SK-N-SH (cell line): Measurements from ENCODE around the gene GPR146. TPM values are rescaled to one million over a fixed set of nuclear protein-coding genes. Genes with fewer than 3 reads are reported as not detected.

Experiments
- CTCF ChIA-PET: fragments of 300-600, 350-600 bp; formaldehyde crosslinking; extraction: SDS; loops from one replicate; lab custom pipeline; 2021; lab: Yijun Ruan, JAX
- POLR2A ChIA-PET: fragments of 350-600 bp; sonication (Branson Sonifier 250); formaldehyde crosslinking; extraction: SDS; loops from one replicate; lab custom pipeline; 2020; ENCODE audit warnings: antibody characterized with exemption, inconsistent platforms; lab: Yijun Ruan, JAX
- DNase-seq: peaks from one replicate; pipeline ENCODE4 v3.0.0; 2012
- H2AFZ ChIP-seq: fragments of 200-600 bp; sonication (generic); 2 replicates; pipeline ENCODE4 v1.8.1; 2016; ENCODE audit warnings: antibody characterized with exemption, mild to moderate bottlenecking, low read depth
- H3F3A ChIP-seq: fragments of 200-600 bp; sonication (generic); replicated peaks from 2 replicates; pipeline ENCODE3; 2016; ENCODE audit warnings: antibody characterized with exemption, mild to moderate bottlenecking; ENCODE audit not compliant: insufficient read depth
- H3K27ac ChIP-seq, 2 experiments: fragments of 200-500 bp in 1 of 2; fragments of 200-600 bp in 1 of 2; sonication (Bioruptor generic) in 1 of 2; sonication (generic), shearing (Covaris generic) in 1 of 2; 2 replicates each; pipeline versions ENCODE4 v1.5.1 to v1.6.1; 2014 to 2016; ENCODE audit warnings: low read depth in 2 of 2, inconsistent platforms in 1 of 2, low read length in 1 of 2, mild to moderate bottlenecking in 1 of 2, mixed read lengths in 1 of 2
- H3K27me3 ChIP-seq: fragments of 200-600 bp; sonication (generic), shearing (Covaris generic); 2 replicates; pipeline ENCODE4 v1.6.1; 2016; ENCODE audit warnings: mixed run types; ENCODE audit not compliant: insufficient read depth
- H3K36me3 ChIP-seq, 2 experiments: fragments of 200-500 bp in 1 of 2; fragments of 200-600 bp in 1 of 2; sonication (Bioruptor generic) in 1 of 2; sonication (generic) in 1 of 2; replicated peaks in 1 of 2; 2 replicates each; pipeline versions ENCODE3 to v1.5.1; 2014 to 2016; ENCODE audit warnings: low read length in 1 of 2, mild to moderate bottlenecking in 1 of 2; ENCODE audit not compliant: insufficient read depth in 2 of 2, control insufficient read depth in 1 of 2
- H3K4me1 ChIP-seq, 2 experiments: fragments of 200-500 bp in 1 of 2; fragments of 200-600 bp in 1 of 2; sonication (Bioruptor generic) in 1 of 2; sonication (generic), shearing (Covaris generic) in 1 of 2; 2 replicates each; pipeline versions ENCODE4 v1.5.1 to v1.6.1; 2014 to 2016; ENCODE audit warnings: low read depth in 1 of 2, low read length in 1 of 2, mixed run types in 1 of 2; ENCODE audit not compliant: insufficient read depth in 2 of 2, control insufficient read depth in 1 of 2
- H3K4me2 ChIP-seq: fragments of 200-600 bp; sonication (generic), shearing (Covaris generic); 2 replicates; pipeline ENCODE4 v1.6.1; 2017; ENCODE audit warnings: mixed run types
- H3K4me3 ChIP-seq, 2 experiments: fragments of 200-500 bp in 1 of 2; fragments of 200-600 bp in 1 of 2; sonication (Bioruptor generic) in 1 of 2; sonication (generic), shearing (Covaris generic) in 1 of 2; 2 replicates each; pipeline versions ENCODE4 v1.5.1 to v1.8.1; 2014 to 2016; ENCODE audit warnings: low read depth in 2 of 2, inconsistent platforms in 1 of 2, low read length in 1 of 2, mild to moderate bottlenecking in 1 of 2, mixed read lengths in 1 of 2, moderate library complexity in 1 of 2
- H3K79me2 ChIP-seq: fragments of 200-600 bp; sonication (generic); 2 replicates; pipeline ENCODE4 v1.8.1; 2017; ENCODE audit warnings: mild to moderate bottlenecking; ENCODE audit not compliant: insufficient read depth
- H3K9ac ChIP-seq: fragments of 200-600 bp; sonication (generic); 2 replicates; pipeline ENCODE4 v1.6.1; 2017; ENCODE audit warnings: mixed run types
- H3K9me2 ChIP-seq: fragments of 200-600 bp; sonication (generic); 2 replicates; pipeline ENCODE4 v1.6.1; 2017; ENCODE audit warnings: mixed run types
- H3K9me3 ChIP-seq: fragments of 200-600 bp; sonication (generic); 2 replicates; pipeline ENCODE4 v1.6.1; 2017; ENCODE audit warnings: mixed run types, mild to moderate bottlenecking, moderate library complexity
- H4K20me1 ChIP-seq: fragments of 200-600 bp; sonication (generic); 2 replicates; pipeline ENCODE4 v1.6.1; 2017; ENCODE audit warnings: mild to moderate bottlenecking, mixed run types; ENCODE audit not compliant: insufficient read depth
- EP300 ChIP-seq, 2 experiments: IDR thresholded peaks; 2 replicates each; pipeline versions ENCODE4 v1.4.0 to v1.6.1; 2012; ENCODE audit warnings: borderline replicate concordance in 1 of 2, low read depth in 1 of 2, low read length in 1 of 2
- EZH2phosphoT487 ChIP-seq: fragments of 200-600 bp; sonication (generic); IDR thresholded peaks from 2 replicates; pipeline ENCODE4 v1.6.1; 2017; ENCODE audit warnings: low read depth, mixed run types, mild to moderate bottlenecking, antibody characterized with exemption, moderate library complexity, borderline replicate concordance
- GABPA ChIP-seq: IDR thresholded peaks from 2 replicates; pipeline ENCODE4 v1.4.0; 2012; ENCODE audit warnings: low read depth, mild to moderate bottlenecking
- GATA2 ChIP-seq: sonication (generic); formaldehyde crosslinking; IDR thresholded peaks from 2 replicates; pipeline ENCODE4 v1.5.0; 2020; ENCODE audit warnings: mild to moderate bottlenecking, missing genetic modification reagents
- MEF2A ChIP-seq: IDR thresholded peaks from 2 replicates; pipeline ENCODE4 v1.4.0; 2012; ENCODE audit warnings: low read depth, borderline replicate concordance
- MXI1 ChIP-seq: IDR thresholded peaks from 2 replicates; pipeline ENCODE4 v1.6.1; 2012; ENCODE audit warnings: mild to moderate bottlenecking, low read depth, low read length, improper control_type of control experiment
- NRF1 ChIP-seq: IDR thresholded peaks from 2 replicates; pipeline ENCODE4 v1.6.1; 2012; ENCODE audit warnings: low read depth, mild to moderate bottlenecking, low read length
- POLR2AphosphoS5 ChIP-seq: IDR thresholded peaks from 2 replicates; pipeline ENCODE4 v1.6.1; 2012; ENCODE audit warnings: low read depth, low read length
- RAD21 ChIP-seq: IDR thresholded peaks from 2 replicates; pipeline ENCODE4 v1.6.1; 2012; ENCODE audit warnings: mild to moderate bottlenecking, low read length
- SIN3A ChIP-seq: IDR thresholded peaks from 2 replicates; pipeline ENCODE4 v1.6.1; 2012; ENCODE audit warnings: low read depth, mild to moderate bottlenecking, low read length, moderate library complexity, borderline replicate concordance
- SMC3 ChIP-seq: IDR thresholded peaks from 2 replicates; pipeline ENCODE4 v1.6.1; 2012; ENCODE audit warnings: low read depth, low read length, improper control_type of control experiment
- TCF12 ChIP-seq: IDR thresholded peaks from 2 replicates; pipeline ENCODE4 v1.4.0; 2012
- TEAD4 ChIP-seq: IDR thresholded peaks from 2 replicates; pipeline ENCODE4 v1.4.0; 2012; ENCODE audit warnings: mild to moderate bottlenecking, borderline replicate concordance; ENCODE audit not compliant: insufficient read depth
- WGBS: methylation state at CpG from one replicate; pipeline ENCODE4 v1.1.6; 2017; ENCODE audit warnings: low lambda C conversion rate; 5-methylcytosine and 5-hydroxymethylcytosine counted together
- polyA plus RNA-seq, 3 experiments: library from polyadenylated mRNA; depleted of rRNA; stranded (reverse); fragments of >200 nt; gene quantifications; 2 replicates each; pipeline ENCODE4 v1.2.3, GENCODE V29; 2012
- TF ChIP-seq, protein P1 (sequence below): IDR thresholded peaks from 2 replicates; pipeline ENCODE4 v1.6.1; 2012; ENCODE audit warnings: mild to moderate bottlenecking, low read depth, low read length, moderate library complexity
- TF ChIP-seq, protein P2 (sequence below): fragments of 200-600 bp; sonication (generic); IDR thresholded peaks from 2 replicates; pipeline ENCODE4 v1.6.1; 2017; ENCODE audit warnings: antibody characterized with exemption, mild to moderate bottlenecking, moderate library complexity
- TF ChIP-seq, protein P3 (sequence below): IDR thresholded peaks from 2 replicates; pipeline ENCODE4 v1.4.0; 2012; ENCODE audit warnings: low read depth
- TF ChIP-seq, protein P4 (sequence below): IDR thresholded peaks from 2 replicates; pipeline ENCODE4 v1.4.0; 2012; ENCODE audit warnings: low read depth, borderline replicate concordance
- TF ChIP-seq, protein P5 (sequence below): fragments of 150-350 bp; IDR thresholded peaks from 2 replicates; pipeline ENCODE4 v1.6.1; 2016; ENCODE audit warnings: mild to moderate bottlenecking, low read depth, low read length

The GPR146 gene
- polyA plus RNA-seq, 1 of the 3 experiments (the other 2 are of a cell fraction) = 1.4 TPM

DNA sequence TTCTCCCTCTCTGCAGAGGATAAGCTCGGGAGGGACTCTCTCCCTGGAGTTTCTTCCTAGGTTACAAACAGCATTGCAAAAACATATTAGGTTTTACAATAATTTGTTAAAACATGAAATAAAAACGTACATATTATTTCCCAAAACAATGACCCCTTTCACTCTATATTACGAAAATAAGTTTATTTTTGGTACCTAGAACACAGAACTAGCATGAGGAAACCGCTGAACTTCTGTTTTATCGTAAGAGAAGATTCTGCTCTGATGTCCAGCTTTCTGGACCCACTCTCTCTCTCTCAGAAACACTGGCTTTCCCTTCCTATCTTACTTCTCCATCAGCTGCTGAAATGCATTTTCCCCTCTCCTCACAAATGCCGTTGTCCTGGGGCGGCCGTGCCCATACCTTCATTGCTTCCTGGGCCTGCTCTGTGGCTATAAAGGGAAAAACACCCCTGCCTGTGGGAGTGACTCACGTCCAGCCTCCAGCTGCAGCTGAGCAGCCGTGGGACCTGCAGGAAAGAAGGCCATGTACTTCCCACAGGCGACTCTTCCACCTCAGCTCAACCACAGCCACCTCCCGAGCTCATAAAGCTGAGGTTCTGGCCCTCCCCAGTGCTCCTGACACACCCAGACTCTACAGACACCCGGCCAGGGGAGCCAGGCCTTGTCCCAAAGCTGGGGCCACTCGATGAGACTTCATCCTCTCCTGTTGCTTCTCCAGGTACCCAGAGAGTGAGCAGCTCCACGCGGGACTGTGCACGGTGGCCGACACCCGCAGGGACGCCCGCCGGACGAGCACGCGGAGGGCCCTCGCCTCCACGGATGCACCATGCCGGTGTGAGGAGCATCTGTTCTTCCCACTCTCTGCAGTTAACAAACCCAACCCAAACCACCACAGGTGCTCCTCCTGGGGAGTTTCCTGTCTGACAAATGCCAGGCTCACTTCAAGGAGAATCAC, 46.6 kb downstream of the GPR146 start:
- no peak overlapping the region for H3K27ac ChIP-seq
- no peaks in the 10 kb centered on the region for H3K9me3 ChIP-seq
- TF ChIP-seq, protein P1, sequence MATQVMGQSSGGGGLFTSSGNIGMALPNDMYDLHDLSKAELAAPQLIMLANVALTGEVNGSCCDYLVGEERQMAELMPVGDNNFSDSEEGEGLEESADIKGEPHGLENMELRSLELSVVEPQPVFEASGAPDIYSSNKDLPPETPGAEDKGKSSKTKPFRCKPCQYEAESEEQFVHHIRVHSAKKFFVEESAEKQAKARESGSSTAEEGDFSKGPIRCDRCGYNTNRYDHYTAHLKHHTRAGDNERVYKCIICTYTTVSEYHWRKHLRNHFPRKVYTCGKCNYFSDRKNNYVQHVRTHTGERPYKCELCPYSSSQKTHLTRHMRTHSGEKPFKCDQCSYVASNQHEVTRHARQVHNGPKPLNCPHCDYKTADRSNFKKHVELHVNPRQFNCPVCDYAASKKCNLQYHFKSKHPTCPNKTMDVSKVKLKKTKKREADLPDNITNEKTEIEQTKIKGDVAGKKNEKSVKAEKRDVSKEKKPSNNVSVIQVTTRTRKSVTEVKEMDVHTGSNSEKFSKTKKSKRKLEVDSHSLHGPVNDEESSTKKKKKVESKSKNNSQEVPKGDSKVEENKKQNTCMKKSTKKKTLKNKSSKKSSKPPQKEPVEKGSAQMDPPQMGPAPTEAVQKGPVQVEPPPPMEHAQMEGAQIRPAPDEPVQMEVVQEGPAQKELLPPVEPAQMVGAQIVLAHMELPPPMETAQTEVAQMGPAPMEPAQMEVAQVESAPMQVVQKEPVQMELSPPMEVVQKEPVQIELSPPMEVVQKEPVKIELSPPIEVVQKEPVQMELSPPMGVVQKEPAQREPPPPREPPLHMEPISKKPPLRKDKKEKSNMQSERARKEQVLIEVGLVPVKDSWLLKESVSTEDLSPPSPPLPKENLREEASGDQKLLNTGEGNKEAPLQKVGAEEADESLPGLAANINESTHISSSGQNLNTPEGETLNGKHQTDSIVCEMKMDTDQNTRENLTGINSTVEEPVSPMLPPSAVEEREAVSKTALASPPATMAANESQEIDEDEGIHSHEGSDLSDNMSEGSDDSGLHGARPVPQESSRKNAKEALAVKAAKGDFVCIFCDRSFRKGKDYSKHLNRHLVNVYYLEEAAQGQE = no peak
- TF ChIP-seq POLR2AphosphoS5 (no peak), GABPA (no peak), GATA2 (CRISPR knock-in tag) (no peak), RAD21 (no peak), TEAD4 (no peak), MXI1 (no peak), EP300 (IDR thresholded peaks at IDR 0.05; ENCODE audit: borderline replicate concordance in 1 of 2, low read depth in 1 of 2, low read length in 1 of 2) (no peak), TCF12 (no peak), MEF2A (no peak), SMC3 (no peak), EZH2phosphoT487 (no peak), SIN3A (no peak), NRF1 (no peak)
- TF ChIP-seq, protein P2, sequence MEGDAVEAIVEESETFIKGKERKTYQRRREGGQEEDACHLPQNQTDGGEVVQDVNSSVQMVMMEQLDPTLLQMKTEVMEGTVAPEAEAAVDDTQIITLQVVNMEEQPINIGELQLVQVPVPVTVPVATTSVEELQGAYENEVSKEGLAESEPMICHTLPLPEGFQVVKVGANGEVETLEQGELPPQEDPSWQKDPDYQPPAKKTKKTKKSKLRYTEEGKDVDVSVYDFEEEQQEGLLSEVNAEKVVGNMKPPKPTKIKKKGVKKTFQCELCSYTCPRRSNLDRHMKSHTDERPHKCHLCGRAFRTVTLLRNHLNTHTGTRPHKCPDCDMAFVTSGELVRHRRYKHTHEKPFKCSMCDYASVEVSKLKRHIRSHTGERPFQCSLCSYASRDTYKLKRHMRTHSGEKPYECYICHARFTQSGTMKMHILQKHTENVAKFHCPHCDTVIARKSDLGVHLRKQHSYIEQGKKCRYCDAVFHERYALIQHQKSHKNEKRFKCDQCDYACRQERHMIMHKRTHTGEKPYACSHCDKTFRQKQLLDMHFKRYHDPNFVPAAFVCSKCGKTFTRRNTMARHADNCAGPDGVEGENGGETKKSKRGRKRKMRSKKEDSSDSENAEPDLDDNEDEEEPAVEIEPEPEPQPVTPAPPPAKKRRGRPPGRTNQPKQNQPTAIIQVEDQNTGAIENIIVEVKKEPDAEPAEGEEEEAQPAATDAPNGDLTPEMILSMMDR = no peak
- TF ChIP-seq, protein P3, sequence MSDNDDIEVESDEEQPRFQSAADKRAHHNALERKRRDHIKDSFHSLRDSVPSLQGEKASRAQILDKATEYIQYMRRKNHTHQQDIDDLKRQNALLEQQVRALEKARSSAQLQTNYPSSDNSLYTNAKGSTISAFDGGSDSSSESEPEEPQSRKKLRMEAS = no peak
- TF ChIP-seq, protein P4, sequence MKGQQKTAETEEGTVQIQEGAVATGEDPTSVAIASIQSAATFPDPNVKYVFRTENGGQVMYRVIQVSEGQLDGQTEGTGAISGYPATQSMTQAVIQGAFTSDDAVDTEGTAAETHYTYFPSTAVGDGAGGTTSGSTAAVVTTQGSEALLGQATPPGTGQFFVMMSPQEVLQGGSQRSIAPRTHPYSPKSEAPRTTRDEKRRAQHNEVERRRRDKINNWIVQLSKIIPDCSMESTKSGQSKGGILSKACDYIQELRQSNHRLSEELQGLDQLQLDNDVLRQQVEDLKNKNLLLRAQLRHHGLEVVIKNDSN = no peak
- TF ChIP-seq, protein P5, sequence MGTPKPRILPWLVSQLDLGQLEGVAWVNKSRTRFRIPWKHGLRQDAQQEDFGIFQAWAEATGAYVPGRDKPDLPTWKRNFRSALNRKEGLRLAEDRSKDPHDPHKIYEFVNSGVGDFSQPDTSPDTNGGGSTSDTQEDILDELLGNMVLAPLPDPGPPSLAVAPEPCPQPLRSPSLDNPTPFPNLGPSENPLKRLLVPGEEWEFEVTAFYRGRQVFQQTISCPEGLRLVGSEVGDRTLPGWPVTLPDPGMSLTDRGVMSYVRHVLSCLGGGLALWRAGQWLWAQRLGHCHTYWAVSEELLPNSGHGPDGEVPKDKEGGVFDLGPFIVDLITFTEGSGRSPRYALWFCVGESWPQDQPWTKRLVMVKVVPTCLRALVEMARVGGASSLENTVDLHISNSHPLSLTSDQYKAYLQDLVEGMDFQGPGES = no peak
- WGBS = 81% methylated on average over 28 of the region's 28 CpGs
- DNase-seq = no peak
- no peak overlapping the region for H3K4me3 ChIP-seq
- peaks cover 22% of the 10 kb centered on the region for H3F3A ChIP-seq
- POLR2A ChIA-PET = no interaction called here
- no peak overlapping the region for H2AFZ ChIP-seq
- peaks cover 29 to 40% of the 10 kb centered on the region in 2 experiments for H3K4me1 ChIP-seq
- CTCF ChIA-PET = interaction anchor here (0.7 to 8.0 kb wide), 10 partner anchors 10 to 218 kb away, joined by 3 to 114 read pairs (median 4); partner anchors contain the start of gene GPR146
- no peak overlapping the region for H3K9ac ChIP-seq
- H3K4me2 ChIP-seq = no peak overlapping the region
- peaks cover 0 to 23% of the 10 kb centered on the region in 2 experiments for H3K36me3 ChIP-seq
- H3K9me2 ChIP-seq = no peaks in the 10 kb centered on the region
- peaks cover 8% of the 10 kb centered on the region for H4K20me1 ChIP-seq
- peaks cover 27% of the 10 kb centered on the region; the same call in 1 of the 2 replicates for H3K79me2 ChIP-seq
- H3K27me3 ChIP-seq = no peaks in the 10 kb centered on the region
